Nucleus accumbens (tissue), 56 donors: ENCODE results near the gene NUDT3.

ENCODE experiments used
- DNase-seq, 56 donors: peaks; one replicate each; lab custom pipeline; 2025; lab: John Stamatoyannopoulos, UW

The NUDT3 gene

DNA sequence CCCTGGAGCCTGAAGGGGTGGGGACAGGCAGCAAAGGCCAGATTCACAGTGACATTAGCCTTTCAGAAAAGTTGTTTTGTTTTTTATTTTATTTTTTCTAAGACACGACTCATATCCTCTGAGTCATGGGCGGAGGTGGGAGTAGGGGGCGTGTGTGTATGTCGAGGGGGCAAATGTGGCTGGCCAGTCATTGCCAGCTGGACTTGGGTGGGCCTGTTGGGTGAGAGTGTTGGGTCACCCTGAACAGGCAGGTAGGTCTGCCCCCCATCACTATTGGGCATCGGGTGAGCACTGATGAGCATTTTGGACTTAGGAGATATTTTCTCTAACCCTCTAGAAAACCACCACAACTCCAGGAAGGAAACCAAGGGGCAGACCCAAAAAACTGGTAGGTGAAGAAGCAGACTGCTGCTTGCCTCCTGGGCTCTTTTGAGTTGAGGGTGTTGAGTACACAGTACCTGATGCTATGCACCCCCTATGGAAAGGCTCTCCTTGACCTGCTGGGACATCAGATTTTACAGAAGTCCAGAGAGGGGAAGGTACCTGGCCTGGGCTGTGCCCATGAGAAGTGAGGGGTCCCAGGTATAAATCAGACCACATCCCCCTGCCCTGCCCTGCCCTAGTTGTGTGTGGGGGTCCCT, 149.2 kb downstream of the NUDT3 start:
- DNase-seq, result no peak

DNA sequence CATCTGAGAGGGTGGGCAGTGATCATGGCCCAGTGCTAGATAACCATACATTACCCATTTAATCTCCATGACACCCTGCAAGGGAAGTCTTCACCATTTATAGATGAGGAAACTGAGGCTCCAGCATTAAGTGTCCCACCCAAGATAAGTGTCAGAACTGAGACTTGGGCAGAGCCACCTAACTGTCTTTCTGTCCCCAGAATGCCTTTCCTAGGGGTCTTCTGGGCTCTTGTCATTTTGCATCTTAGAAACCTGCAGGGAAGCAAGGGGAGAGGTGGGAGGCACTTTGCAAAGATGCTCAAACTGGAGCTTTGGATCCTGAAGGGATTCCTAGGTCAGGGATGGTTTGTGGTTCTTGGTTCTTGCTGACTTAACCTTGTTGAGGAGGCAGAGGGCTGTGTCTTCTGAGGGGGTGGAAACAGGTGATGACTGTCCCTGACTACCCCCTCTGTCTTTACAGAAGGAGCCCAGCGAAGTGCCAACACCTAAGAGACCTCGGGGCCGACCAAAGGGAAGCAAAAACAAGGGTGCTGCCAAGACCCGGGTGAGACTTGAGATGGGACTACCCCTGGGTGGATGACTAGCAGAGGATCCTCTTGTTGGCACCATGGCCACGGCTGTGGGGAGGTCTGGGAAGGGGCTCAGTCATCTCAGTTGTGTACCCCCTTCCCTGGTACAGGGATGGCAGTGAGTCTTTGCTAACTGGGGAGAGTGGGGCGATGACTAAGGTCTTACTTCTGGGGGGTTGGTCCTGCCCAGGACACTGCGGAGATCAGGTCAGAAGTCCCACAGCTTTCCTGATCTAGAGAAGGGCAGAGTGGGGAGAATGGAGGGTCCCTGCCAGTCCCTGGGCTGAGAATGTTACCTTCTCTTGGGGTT, 150.0 kb downstream of the NUDT3 start:
- no peak for DNase-seq

DNA sequence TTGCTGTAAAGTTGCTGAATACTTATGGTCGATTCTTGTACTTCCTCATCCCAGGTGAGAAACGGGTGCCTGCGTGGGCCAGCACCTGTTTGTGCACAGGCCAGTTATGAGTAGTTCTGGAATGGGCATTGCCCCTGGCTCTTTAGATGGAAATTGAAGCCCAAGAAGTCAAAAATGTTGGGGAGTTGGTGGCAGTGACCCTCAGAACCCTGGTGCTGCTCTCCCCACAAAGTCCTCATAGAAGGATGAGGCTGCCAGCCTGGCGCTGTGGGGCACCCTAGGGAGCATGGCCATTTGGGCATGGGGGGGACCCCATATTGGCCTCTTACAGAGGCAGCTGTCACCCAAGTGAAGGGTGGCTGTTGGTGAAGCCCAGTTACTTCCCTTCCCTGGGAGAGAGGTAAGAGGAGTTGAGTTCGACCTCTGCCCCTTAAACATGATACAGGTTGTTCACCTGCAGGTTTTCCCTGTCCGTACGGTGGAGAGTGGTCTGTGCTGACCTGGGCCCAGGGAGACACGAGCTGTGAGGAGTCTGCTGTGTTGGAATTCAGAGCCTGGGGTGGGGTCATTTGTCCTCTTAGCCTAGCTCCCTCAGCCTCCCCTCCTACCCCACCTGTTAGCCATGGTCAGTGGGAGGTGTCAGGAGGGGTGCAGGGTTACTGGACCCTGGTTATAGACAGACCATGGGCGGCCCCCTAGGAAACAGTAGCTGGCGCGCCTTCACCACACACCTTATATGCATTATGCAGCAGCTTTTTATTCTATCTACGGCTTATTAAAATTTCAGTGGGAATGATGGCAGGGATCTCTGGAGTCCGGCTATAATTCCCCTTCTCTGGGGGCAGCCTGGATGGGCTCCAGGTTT, 150.9 kb downstream of the NUDT3 start:
- DNase-seq, result no peak

DNA sequence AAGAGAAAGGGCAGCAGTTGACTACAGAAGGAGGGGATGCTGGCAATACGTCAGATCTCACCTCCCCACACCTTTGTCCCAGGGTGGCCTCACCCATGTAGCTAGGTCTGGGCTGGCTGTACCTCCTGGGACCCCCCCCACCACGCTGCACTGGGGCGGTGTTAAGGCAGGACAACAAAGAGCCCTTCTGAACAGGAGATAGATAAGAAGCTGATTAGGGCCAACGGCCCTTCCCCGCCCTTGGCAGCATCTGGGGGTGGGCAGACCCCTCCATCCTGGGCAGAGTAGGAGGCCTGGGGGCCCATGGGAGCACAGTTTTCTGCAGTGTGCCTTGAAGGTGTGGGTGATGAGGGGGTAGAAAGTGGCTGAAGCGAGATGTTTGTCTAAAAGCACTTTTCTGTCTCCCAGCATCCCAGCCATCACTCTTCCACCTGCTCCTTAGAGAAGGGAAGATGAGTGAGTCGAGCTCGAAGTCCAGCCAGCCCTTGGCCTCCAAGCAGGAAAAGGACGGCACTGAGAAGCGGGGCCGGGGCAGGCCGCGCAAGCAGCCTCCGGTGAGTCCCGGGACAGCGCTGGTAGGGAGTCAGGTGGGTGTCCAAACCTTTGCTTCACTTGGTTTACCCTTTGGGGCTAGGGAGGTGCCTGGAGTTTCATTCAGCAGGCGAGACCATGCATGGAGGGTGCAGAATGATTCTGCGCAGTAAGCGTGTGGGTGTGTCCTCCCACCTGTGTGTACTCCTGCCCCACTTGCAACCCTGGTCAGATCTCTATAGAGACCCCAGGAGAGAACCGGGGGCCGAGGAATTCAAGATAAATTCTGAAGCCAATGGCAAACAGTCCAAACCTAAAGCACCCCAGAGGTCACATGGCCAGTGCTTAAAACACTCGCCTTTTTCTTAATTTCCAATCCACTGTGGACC, 151.9 kb downstream of the NUDT3 start:
- DNase-seq, result no peak

DNA sequence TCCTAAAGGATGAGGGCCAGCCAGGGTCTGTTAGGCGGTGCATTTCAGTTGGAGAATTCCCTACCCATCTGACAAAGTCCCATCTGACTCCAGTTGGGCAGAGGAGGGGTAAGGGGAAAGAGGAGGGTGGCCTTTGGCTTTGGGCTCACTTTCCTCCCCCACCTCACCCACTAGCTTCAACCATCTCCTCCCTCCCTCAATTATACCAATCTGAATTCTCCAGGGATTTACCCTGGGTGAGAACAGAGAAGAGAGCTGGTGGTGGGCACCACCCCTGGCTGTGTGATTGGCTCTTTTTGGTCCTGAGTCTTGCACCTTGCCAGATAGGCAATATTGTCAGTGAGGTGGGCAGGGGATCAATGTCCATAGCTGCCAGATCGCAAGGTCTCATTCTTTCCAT, 152.6 kb downstream of the NUDT3 start:
- no peak for DNase-seq

DNA sequence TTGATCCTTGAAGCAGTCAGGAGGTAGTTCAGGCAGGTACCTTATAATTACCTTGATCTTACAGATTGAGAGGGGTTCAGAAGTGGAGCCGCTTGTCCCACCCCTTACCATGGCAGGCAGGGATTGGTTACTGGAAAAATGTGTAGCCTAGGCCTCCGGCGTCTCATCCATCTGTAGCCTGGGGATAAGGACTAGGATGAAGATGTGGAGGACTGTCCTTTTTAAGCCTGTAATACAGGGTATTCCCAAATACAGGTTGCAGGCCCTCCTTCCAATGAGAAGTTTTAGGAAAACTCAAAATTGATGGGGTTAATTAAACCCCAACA, 153.0 kb downstream of the NUDT3 start:
- DNase-seq, result no peak

DNA sequence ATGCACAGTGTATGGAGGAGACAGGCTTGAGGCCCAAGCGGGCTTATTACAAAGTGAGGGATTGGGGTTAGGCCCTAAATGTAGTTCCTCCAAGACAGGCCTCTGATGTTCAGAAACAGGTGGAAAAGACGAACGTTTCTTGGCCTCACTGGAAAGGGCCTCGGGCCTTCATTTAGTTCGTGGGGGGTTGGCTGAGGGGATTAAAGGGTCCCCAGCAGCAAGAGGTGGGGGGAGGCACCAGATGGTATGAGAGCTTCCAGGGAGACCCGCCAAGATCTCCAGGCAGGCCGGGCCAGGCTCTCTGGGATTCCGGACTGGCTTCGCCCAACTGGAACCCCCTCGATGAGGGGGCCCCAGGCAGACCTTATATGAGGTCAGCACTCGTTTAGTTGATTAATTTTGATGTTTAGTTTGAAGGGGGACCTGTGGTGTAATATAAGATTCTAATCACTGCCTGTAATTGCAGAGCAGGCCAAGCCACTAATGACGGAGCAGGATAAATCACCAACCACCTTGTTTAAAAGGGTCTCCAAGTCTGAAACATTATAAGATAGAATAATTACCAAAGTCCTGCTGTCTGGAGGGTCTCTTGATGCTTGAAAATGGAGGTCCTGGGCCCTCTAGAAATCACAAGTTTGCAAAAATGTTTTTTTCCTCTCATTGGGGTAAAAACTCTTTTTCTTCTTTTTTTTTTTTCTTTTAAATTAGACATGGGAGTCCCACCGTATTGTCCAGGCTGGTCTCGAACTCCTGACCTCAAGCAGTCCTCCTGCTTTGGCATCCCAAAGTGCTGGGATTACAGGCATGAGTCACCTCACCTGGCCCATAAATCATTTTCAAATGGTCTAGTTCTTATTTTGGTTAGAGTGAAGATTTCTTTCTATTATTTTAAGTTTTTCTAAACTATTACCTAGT, 153.6 kb downstream of the NUDT3 start:
- DNase-seq, result no peak

DNA sequence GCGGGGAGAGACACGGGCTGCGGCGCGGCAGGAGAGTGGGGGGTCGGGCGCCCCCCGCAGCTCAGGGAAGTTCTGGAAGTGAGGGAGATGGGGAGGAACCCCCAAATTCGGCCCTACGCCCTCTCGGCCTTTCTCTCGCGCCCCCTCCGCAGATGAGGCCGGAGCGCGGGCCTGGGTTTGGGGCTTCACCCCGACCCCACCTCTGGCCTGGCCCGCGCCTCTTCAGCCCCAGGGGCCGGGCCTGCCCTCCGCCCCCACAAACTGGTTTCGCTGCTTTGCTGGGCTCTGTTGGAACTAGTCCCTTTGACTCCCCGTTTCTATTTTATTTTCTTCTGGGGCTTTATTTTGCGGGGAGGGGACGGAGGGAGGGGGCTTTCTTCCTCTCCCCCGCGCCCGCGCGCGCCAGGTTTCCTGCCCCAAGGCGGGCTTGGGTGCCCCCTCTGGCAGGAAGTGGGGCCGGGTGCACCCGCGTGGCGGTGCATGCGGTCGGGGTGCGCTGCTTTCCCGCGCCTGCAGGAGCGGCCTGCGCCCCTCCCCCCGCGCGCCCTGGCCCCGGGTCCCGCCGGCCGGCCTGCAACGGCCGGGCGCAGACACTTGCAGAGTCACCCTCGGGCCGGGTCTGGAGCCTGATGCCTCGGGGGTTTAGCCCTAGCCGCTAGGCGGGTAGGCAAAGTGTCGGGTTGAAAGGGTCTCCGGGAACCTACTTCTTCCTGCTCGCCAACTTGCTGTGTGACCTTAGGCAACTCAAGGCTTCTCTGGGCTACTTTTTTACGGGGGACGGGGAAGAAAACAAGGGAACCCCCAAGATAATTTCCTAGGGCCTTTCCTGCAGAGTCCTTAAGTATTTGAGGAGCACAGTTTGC, 154.5 kb downstream of the NUDT3 start:
- peak in 22 of 56 donors; percentile 14 to 59 (median 26) for DNase-seq

DNA sequence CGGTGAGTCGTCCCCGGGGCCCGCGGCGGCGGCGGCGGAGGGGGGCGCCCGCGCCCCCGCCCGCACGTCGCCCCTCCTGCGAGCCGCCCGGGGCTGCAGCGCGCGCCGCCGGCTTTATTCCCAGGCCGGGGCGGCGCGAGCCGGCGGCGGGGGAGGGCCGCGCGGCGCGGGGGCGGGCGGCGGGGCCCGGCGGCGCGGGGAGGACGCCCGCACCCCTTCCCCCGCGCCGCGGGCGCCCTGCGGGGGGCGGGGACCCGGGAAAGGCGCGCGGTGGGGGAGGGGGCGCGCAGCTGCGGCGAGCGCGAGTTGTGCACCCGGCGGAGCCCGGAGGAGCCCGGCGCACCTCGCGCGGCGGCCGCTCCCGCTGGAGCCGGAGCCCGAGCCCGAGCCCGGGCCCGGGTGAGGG, 155.2 kb downstream of the NUDT3 start:
- peak in 4 of 56 donors; percentile 37 to 69 (median 53) for DNase-seq

DNA sequence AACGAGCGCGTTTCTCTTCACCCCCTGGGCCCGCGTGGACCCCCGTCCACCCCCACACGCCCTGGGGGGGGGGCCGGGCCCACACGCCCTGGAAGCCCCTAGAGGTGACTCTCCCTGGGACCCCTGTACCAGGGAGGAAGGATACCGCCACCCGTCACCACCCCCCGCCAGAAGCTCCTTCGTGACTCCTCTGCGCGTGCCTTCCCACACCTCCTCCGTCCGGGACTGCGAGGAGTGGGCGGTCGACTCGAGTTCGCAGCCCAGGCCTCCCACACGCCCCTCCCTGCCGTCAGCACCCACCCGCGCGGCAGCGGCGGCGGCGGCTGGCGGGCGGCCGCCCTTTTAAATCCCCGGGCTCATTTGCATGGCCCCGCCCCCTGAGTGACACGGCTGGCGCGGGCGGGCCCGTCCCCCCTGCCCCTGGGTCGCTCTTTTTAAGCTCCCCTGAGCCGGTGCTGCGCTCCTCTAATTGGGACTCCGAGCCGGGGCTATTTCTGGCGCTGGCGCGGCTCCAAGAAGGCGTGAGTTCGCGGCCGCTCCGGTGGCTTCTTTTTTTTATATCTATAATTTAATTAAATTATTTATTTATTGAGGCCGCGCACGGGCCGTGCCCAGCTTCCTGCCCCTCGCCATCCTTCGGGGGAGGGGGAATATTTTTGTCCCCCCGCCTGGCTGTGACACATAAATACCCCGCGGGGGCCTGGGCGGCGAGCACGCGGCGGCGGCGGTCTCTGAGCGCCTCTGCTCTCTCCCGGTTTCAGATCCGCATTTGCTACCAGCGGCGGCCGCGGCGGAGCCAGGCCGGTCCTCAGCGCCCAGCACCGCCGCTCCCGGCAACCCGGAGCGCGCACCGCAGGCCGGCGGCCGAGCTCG, 155.8 kb downstream of the NUDT3 start, which contains the start of gene HMGA1:
HMGA1 (plus strand) TSS at position 431 of the 873 bp plus-strand sequence. CDS start 3,908 bp downstream, outside the sequence.
- DNase-seq, result peak in 55 of 56 donors; percentile 32 to 91 (median 76)

DNA sequence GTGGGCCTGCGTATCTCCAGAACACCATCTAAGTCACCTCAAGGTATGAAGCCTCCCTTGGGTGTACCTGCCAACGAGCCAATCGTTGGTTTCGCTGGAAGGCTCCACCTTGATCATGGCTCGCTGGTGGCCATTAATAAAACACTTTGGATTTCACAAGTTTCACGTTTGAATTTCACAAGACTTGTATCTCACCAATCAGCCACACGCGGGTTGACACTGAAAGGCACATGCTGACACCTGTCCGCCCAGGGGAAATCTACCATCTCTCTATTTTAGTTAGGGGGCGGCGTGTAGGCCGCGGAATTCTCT, 156.4 kb downstream of the NUDT3 start:
- DNase-seq, result peak in 10 of 56 donors; percentile 19 to 57 (median 38)

DNA sequence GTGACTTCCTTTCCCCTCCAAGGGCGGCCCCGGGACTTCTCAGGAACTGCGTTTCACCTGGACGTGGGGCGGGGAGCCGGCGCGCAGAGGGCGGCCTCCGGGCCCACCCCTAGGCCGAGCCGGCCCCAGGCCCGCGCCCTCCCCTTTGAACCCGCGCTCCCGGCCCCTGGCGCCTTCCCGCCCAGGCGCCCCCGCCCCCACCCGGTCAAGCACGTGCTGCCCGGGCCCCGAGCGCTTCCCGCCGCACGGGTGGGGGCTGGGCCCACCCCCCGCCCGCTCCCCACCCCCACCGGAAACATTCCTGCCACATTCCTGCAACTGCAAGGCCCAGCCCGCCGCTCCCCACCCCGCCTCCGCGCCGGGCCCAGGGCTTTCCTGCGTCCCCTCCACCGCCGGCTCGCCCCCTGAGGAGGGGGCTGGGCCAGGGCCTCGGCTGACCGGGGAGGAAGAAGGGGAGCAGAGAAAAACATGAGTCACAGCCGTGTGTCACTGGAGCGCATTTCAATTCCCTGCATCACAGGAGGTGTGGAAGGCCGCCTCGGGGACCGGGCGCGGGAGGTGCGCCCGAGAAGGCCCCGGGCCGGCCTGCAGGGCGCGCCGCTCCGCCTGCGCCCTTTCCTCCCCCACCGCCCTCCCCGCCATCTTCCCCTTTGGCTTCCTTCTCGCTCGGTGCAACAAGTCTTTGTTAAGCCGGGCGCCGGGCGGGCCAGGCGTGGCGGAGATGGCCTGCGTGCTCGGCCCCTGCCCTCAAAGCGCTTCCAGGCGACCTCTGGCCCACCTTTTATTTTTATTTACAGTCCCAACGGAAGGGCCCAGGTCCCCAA, 156.9 kb downstream of the NUDT3 start:
- peak in 3 of 56 donors; percentile 10 to 40 (median 26) for DNase-seq

DNA sequence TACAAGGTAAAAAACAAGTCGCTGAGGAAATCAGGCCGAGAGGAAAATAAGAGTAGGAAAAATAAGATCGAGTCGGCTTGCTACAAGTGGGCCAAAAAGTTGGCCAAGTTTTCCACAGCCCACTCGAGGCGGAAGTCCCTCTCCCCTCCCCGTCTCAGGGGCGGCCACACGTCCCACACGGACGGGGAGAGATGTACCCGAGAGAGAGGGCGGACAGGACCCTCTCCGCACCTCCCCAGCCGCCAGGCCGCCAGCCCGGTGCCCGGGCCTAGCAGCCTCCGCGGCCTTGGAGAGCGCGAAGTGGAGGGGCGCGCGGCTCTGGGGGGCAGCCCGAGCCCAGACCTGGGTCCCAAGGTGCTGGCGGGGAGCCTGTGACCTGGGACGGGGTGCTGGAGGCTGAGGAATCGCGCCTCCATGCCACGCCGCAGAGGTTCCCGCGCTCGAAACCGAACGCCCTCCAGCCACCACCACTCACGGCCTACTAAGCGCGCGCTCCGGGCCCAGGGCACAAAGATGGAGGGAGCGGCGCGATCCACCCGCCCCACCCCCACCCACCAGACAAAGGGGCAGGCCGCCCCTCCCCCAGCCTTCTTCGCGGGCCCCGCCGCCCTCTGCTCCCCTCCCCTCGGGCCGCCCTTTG, 157.7 kb downstream of the NUDT3 start:
- no peak for DNase-seq

DNA sequence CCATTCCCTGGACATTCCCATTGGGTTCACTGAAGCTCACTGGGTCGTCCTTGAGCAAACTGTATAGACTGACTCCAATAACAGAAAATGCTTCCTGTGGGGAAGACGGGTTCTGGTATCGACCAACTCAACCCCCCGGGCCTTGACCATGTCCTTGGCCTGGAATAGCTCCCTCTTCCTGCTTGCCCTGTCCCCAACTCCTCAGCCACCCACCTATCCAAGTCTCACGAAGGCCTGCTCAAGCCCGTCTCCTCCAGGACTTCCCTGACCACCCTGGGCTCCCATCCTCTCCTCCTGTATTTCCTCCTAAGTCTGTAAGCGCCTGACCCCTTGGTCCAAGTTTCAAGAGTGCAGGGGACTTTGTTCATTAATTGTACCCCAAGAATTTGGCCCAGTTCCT, 158.6 kb downstream of the NUDT3 start:
- no peak for DNase-seq

DNA sequence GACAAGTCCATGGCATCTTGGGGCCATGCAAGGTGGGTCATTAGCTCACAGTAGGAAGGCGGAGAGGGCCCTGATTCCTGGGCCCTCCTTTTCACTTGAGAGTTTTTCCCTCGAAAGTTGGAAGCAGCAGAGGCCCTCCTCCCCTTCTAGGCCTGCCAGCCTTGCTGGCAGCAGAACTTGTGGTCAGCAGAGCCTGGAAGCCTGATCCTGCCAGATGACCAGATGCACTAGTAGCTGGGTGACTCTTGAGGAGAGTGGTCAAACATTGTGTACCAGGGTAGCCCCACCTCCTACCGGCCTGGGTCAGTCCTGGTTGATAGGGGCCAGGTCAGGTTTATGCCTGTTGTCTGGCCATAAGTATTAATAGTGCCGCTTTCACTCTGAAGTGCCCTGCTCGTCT, 159.6 kb downstream of the NUDT3 start:
- peak in 4 of 56 donors; percentile 18 to 30 (median 20) for DNase-seq
